PFSK-1 (cell line): ENCODE data around the gene JUND. TPM values are rescaled to one million over a fixed set of nuclear protein-coding genes. Genes with fewer than 3 reads are reported as not detected.

Experiments
- FOXP2 ChIP-seq: optimal IDR thresholded peaks from 2 replicates; pipeline ENCODE3; 2011; ENCODE audit warnings: borderline replicate concordance, control low read depth, inconsistent platforms; ENCODE audit not compliant: insufficient read depth; ENCODE audit errors: extremely low read length, extremely low read depth
- POLR2AphosphoS5 ChIP-seq: IDR thresholded peaks from 2 replicates; pipeline ENCODE4 v1.6.1; 2012; ENCODE audit warnings: low read depth, mild to moderate bottlenecking, control low read depth, low read length, moderate library complexity
- REST ChIP-seq, 2 experiments: IDR thresholded peaks; 2 replicates each; pipeline versions ENCODE4 v1.6.1 to v1.8.0; 2011 to 2012; ENCODE audit warnings: low read depth in 2 of 2, low read length in 2 of 2, control low read depth in 1 of 2, inconsistent platforms in 1 of 2, mild to moderate bottlenecking in 1 of 2, moderate library complexity in 1 of 2; ENCODE audit not compliant: insufficient read depth in 1 of 2
- SIN3A ChIP-seq: IDR thresholded peaks from 2 replicates; pipeline ENCODE4 v1.6.1; 2012; ENCODE audit warnings: mild to moderate bottlenecking, low read length, moderate library complexity, borderline replicate concordance; ENCODE audit not compliant: insufficient read depth
- TAF1 ChIP-seq: IDR thresholded peaks from 2 replicates; pipeline ENCODE4 v1.6.1; 2012; ENCODE audit warnings: low read length, control low read depth, borderline replicate concordance; ENCODE audit not compliant: insufficient read depth
- polyA plus RNA-seq: library from polyadenylated mRNA; unstranded; fragments of >200 nt; gene quantifications from one replicate; pipeline ENCODE4 v1.2.1, GENCODE V29; 2012; ENCODE audit warnings: low read depth, missing spikeins; ENCODE audit not compliant: insufficient read length

Gene JUND
- polyA plus RNA-seq, result 185 TPM

- TF ChIP-seq TAF1 (peak; percentile 88), POLR2AphosphoS5 (peak; percentile 79), REST (IDR thresholded peaks at IDR 0.05; ENCODE audit: insufficient read depth in 1 of 2, low read depth in 2 of 2, low read length in 2 of 2) (peak in 1 of 2 experiments; percentile 42; a peak in 1 of 4 replicates), SIN3A (peak; percentile 19; the same call in 1 of the 2 replicates), FOXP2 (peak; percentile 100)
These were observed at the start of gene JUND for GRCh38 chr19:18281082-18282020. Gene JUND (minus strand): TSS chr19:18281622. CDS start chr19:18281484, 138 bp downstream.

- TF ChIP-seq FOXP2 (no peak), SIN3A (no peak), REST (IDR thresholded peaks at IDR 0.05; ENCODE audit: insufficient read depth in 1 of 2, low read depth in 2 of 2, low read length in 2 of 2) (no peak), TAF1 (no peak), POLR2AphosphoS5 (no peak)
These were observed 49.4 kb upstream of the JUND start for GRCh38 chr19:18330868-18331267.

GRCh38 chr19:18329035-18329376, 47.6 kb upstream of the JUND start:
- TF ChIP-seq SIN3A (no peak), FOXP2 (no peak), REST (IDR thresholded peaks at IDR 0.05; ENCODE audit: insufficient read depth in 1 of 2, low read depth in 2 of 2, low read length in 2 of 2) (no peak), TAF1 (no peak)

GRCh38 chr19:18328340-18329034, 47.1 kb upstream of the JUND start:
- peak; percentile 70; the same call in 1 of the 2 replicates for TF ChIP-seq POLR2AphosphoS5
- TF ChIP-seq TAF1, result no peak

DNA sequence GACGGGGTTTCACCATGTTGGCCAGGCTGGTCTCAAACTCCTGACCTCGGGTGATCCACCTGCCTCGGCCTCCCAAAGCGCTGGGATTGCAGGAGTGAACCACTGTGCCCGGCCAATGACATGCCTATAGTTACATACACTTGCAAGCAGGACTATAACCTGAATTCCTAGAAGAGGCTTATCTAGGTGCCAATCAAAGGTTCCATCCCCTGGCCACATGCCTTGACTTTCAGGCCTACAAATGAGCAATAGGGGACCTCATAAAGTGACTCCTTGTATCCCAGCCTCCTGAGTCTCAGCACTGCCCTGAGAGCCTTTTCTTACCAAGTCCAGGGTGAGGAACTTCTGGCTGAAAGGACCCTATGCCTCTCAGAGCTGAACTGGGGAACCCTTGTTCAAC, 45.4 kb upstream of the JUND start:
- TF ChIP-seq TAF1 (no peak), FOXP2 (no peak), POLR2AphosphoS5 (no peak), REST (IDR thresholded peaks at IDR 0.05; ENCODE audit: insufficient read depth in 1 of 2, low read depth in 2 of 2, low read length in 2 of 2) (no peak), SIN3A (no peak)
